Activated T-cell treated with anti-CD3 and anti-CD28 coated beads for 1 hour (primary cell): ENCODE results near the gene PECR.

Source experiments
- DNase-seq: peaks from one replicate; pipeline ENCODE4 v3.0.0-alpha.2; 2020; ENCODE audit warnings: low read depth

PECR gene

GRCh38 chr2:216071111-216071851 lies 10.3 kb downstream of the PECR start:
- no peak for DNase-seq

GRCh38 chr2:216070195-216070594 lies 11.4 kb downstream of the PECR start:
- DNase-seq: no peak

GRCh38 chr2:216069028-216069427 lies 12.6 kb downstream of the PECR start:
- DNase-seq: no peak

- DNase-seq: no peak
Measured at GRCh38 chr2:216066230-216066629, 15.4 kb downstream of the PECR start.

GRCh38 chr2:216064665-216065064 lies 16.9 kb downstream of the PECR start:
- no peak for DNase-seq

GRCh38 chr2:216064014-216064630 lies 17.5 kb downstream of the PECR start:
- DNase-seq: no peak

GRCh38 chr2:216059233-216059834 lies 22.3 kb downstream of the PECR start:
- no peak for DNase-seq

- DNase-seq: peak; percentile 23
Measured at GRCh38 chr2:216057688-216058193, 23.9 kb downstream of the PECR start.

GRCh38 chr2:216056739-216057138 lies 24.9 kb downstream of the PECR start:
- no peak for DNase-seq

GRCh38 chr2:216055680-216056079 lies 25.9 kb downstream of the PECR start:
- DNase-seq: no peak

GRCh38 chr2:216052420-216052819 lies 29.2 kb downstream of the PECR start:
- no peak for DNase-seq

GRCh38 chr2:216051350-216051749 lies 30.3 kb downstream of the PECR start:
- no peak for DNase-seq

- no peak for DNase-seq
Measured at GRCh38 chr2:216049452-216049851, 32.2 kb downstream of the PECR start.

- DNase-seq: no peak
Measured at GRCh38 chr2:216047397-216047796, 34.2 kb downstream of the PECR start.

GRCh38 chr2:216044883-216045486 lies 36.6 kb downstream of the PECR start:
- DNase-seq: no peak

GRCh38 chr2:216043949-216044348 lies 37.7 kb downstream of the PECR start:
- DNase-seq: no peak

GRCh38 chr2:216041438-216041837 lies 40.2 kb downstream of the PECR start:
- no peak for DNase-seq

- DNase-seq: no peak
Measured at GRCh38 chr2:216039918-216040317, 41.7 kb downstream of the PECR start.

- peak; percentile 70 for DNase-seq
Measured at GRCh38 chr2:216034065-216034464, 47.5 kb downstream of the PECR start.

- no peak for DNase-seq
Measured at GRCh38 chr2:216033403-216033802, 48.2 kb downstream of the PECR start.

- no peak for DNase-seq
Measured at GRCh38 chr2:216031960-216032689, 49.5 kb downstream of the PECR start.

GRCh38 chr2:216030216-216030615 lies 51.4 kb downstream of the PECR start:
- no peak for DNase-seq
